ENCODE measurements around the gene AIDA. TPM values are rescaled to one million over a fixed set of nuclear protein-coding genes. Genes with fewer than 3 reads are reported as not detected.

AIDA gene
- total RNA-seq, 2 donors from 2014 or later: 36.7 to 61.4 TPM

DNA sequence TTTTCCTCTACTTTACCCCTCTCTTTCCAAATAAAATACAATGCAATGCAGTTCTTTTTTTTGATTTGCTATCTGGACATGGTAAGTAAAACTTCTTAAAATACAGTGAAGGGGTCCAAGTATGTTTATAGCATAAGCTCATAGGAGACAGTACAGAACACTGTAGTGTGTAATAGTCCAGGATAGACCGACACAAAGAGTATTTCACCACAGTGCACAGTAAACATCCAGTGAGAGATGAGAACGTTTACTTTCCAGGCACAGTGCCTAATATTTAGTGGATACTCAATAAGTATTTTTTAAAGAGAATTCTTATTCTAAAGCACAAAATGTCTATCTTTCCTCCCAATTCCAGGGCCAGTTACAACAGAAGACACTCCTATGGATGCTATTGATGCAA lies 79.5 kb downstream of the AIDA start:
- H3K27me3 ChIP-seq (replicated peaks; ENCODE audit: insufficient read depth): no peaks in the 10 kb centered on the region
- H3K27ac ChIP-seq: no peak overlapping the region
- no peaks in the 10 kb centered on the region for H3K9me3 ChIP-seq
- no peak overlapping the region for H3K4me3 ChIP-seq
- no peaks in the 10 kb centered on the region for H3K36me3 ChIP-seq
- TF ChIP-seq POLR2A (IDR thresholded peaks at IDR 0.05) (no peak), POLR2AphosphoS5 (IDR thresholded peaks at IDR 0.05) (no peak)
- TF ChIP-seq, protein P1, sequence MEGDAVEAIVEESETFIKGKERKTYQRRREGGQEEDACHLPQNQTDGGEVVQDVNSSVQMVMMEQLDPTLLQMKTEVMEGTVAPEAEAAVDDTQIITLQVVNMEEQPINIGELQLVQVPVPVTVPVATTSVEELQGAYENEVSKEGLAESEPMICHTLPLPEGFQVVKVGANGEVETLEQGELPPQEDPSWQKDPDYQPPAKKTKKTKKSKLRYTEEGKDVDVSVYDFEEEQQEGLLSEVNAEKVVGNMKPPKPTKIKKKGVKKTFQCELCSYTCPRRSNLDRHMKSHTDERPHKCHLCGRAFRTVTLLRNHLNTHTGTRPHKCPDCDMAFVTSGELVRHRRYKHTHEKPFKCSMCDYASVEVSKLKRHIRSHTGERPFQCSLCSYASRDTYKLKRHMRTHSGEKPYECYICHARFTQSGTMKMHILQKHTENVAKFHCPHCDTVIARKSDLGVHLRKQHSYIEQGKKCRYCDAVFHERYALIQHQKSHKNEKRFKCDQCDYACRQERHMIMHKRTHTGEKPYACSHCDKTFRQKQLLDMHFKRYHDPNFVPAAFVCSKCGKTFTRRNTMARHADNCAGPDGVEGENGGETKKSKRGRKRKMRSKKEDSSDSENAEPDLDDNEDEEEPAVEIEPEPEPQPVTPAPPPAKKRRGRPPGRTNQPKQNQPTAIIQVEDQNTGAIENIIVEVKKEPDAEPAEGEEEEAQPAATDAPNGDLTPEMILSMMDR (IDR thresholded peaks at IDR 0.05): no peak
- 30% methylated on average over 2 of the region's 2 CpGs for WGBS
- H3K4me1 ChIP-seq (replicated peaks): no peaks in the 10 kb centered on the region
- intact Hi-C loops (cut with DNase I): no loop called here
- no peak for DNase-seq (ENCODE audit: low spot score)

DNA sequence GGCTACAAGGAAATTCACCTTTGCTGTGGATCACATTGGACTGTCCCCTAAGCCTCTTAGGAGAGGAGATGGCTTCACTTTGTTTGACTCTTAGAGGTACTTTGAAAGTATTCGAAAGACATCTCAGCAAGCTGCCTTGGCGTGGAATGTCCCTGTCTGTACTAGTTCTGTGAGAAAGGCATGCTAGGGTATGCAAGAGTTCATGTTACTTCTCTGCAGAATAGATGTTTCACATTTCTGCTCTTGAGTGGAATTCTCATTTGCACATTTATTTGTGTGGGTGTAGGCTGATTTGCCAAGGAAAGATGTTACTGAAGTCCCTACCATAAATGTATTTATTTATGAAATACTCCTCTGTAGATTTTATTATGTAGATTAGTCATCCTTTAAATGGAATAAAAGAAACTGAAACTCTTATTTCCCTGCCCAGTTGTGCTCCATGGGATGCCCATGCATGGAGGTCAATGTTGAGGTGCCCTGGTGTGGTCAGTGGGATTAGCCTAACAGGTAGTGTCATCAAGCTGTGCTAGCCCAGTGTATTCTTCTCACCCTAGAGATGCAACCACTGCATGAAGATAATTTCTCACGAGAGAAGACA lies 80.6 kb downstream of the AIDA start:
- Histone ChIP-seq H3K27me3 (replicated peaks; ENCODE audit: insufficient read depth) (no peaks in the 10 kb centered on the region), H3K36me3 (no peaks in the 10 kb centered on the region), H3K4me1 (replicated peaks) (no peaks in the 10 kb centered on the region), H3K27ac (no peak overlapping the region), H3K4me3 (no peak overlapping the region), H3K9me3 (no peaks in the 10 kb centered on the region)
- no peak for TF ChIP-seq POLR2A (IDR thresholded peaks at IDR 0.05)
- TF ChIP-seq POLR2AphosphoS5 (IDR thresholded peaks at IDR 0.05): no peak
- TF ChIP-seq, protein P1 (IDR thresholded peaks at IDR 0.05): no peak
- intact Hi-C loops (cut with DNase I): no loop called here
- DNase-seq (ENCODE audit: low spot score): no peak
- WGBS: 87% methylated on average over 3 of the region's 3 CpGs

DNA sequence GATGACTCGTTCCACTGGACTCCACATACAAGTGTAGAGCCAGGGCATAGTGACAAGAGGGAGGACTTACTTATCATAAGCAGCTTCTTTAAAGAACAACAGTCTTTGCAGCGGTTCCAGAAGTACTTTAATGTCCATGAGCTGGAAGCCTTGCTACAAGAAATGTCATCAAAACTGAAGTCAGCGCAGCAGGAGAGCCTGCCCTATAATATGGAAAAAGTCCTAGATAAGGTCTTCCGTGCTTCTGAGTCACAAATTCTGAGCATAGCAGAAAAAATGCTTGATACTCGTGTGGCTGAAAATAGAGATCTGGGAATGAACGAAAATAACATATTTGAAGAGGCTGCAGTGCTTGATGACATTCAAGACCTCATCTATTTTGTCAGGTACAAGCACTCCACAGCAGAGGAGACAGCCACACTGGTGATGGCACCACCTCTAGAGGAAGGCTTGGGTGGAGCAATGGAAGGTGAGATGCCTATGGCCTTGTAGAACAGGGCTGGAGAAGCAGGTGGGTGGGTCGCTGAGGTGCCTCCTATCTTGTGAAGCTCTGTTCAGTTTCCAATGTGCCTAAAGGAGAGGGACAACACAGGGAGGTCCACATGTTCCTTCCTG lies 82.3 kb downstream of the AIDA start:
- Histone ChIP-seq H3K27me3 (replicated peaks; ENCODE audit: insufficient read depth) (no peaks in the 10 kb centered on the region), H3K36me3 (no peaks in the 10 kb centered on the region), H3K27ac (no peak overlapping the region), H3K4me3 (no peak overlapping the region), H3K9me3 (no peaks in the 10 kb centered on the region), H3K4me1 (replicated peaks) (no peaks in the 10 kb centered on the region)
- TF ChIP-seq POLR2AphosphoS5 (IDR thresholded peaks at IDR 0.05): no peak
- TF ChIP-seq POLR2A (IDR thresholded peaks at IDR 0.05): no peak
- TF ChIP-seq, protein P1 (IDR thresholded peaks at IDR 0.05): no peak
- DNase-seq (ENCODE audit: low spot score): no peak
- 97% methylated on average over 7 of the region's 7 CpGs for WGBS
- intact Hi-C loops (cut with DNase I): no loop called here

DNA sequence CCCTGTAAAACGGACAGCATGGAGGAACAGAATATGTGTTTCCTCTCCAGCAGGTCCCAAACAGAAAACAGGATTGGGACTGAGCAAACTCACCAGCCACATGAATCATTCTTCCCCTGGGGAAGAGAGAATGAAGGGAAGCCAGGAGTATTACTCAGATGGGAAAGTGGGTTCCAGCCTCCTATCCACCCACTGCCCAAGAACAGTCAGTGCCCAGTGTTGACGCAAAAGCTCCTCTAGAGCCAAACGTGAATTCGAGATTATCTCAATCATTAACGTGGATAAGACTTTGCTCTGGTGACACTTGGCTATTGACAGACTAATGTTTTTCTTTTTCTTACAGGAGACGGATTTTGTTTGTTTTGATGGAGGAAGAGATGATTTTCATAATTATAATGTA lies 85.1 kb downstream of the AIDA start:
- Histone ChIP-seq H3K4me3 (no peak overlapping the region), H3K36me3 (no peaks in the 10 kb centered on the region), H3K9me3 (no peaks in the 10 kb centered on the region), H3K27ac (no peak overlapping the region), H3K4me1 (replicated peaks) (peaks cover 8% of the 10 kb centered on the region), H3K27me3 (replicated peaks; ENCODE audit: insufficient read depth) (no peaks in the 10 kb centered on the region)
- 72% methylated on average over 6 of the region's 6 CpGs for WGBS
- TF ChIP-seq POLR2A (IDR thresholded peaks at IDR 0.05): no peak
- TF ChIP-seq POLR2AphosphoS5 (IDR thresholded peaks at IDR 0.05): no peak
- TF ChIP-seq, protein P1 (IDR thresholded peaks at IDR 0.05): no peak
- no peak for DNase-seq (ENCODE audit: low spot score)
- intact Hi-C loops (cut with DNase I): no loop called here

DNA sequence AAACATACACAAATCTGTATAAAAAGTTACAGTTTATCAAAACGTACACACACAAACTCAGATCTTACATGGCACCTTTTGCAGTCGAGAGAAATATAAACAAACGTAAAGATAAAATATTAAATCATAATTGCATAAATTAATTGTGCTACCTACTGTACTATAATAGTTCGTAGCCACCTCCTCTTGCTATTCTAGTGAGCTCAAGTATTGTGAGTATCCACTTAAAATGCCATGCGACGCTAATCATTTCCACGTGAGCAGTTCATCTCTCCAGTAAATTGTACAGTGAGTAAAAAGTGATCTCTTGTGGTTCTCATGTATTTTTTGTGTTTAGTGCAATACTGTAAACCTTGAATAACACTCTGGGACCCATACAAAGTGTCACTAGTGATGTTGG lies 88.1 kb downstream of the AIDA start:
- DNase-seq (ENCODE audit: low spot score): no peak
- intact Hi-C loops (cut with DNase I): no loop called here
- Histone ChIP-seq H3K4me3 (no peak overlapping the region), H3K27ac (no peak overlapping the region), H3K9me3 (no peaks in the 10 kb centered on the region), H3K27me3 (replicated peaks; ENCODE audit: insufficient read depth) (no peaks in the 10 kb centered on the region), H3K4me1 (replicated peaks) (peaks cover 8% of the 10 kb centered on the region), H3K36me3 (no peaks in the 10 kb centered on the region)
- WGBS: 94% methylated on average over 7 of the region's 7 CpGs
- TF ChIP-seq, protein P1 (IDR thresholded peaks at IDR 0.05): no peak
- no peak for TF ChIP-seq POLR2A (IDR thresholded peaks at IDR 0.05)
- TF ChIP-seq POLR2AphosphoS5 (IDR thresholded peaks at IDR 0.05): no peak
